ENCODE results near the gene CHDH.

CHDH gene

DNA sequence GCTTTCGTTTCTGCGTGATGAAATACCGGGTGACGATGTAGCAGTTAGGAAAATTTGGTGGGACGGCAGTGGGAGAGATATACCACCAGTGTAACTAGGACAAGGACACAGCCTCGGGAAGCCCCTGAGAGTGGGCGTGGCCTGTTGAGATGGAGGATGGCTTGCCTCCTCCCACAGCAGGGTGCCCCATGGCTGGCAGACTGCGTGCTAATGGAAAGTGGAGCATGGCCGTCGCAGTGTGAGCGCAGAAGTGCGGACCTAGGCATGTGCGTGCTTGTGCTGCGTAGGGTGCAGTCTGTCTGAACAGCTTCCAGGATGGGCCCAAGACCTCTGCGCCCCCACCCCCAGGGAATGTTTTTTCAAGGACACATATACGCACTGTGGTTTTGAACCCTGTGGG lies 56.8 kb downstream of the CHDH start:
- DNase-seq (ENCODE audit: low read depth): no peak

DNA sequence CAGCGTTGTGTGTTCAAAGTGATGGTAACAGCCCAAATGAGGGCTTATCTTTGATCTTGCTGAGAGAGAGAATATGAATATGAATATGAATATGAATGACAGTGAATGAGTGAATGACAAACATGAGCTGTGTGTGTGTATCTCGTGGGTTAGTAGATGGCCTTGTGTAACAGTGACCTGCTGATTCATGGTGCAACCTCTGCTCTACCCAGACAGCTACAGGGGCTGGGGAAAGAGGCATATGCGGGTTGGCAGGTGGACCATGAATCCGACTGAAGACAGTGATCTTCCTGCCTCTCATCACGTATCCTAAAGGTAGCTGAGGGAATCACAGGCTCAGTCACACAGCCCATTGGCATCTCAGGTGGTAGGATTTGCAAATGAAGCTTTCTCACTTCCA lies 58.2 kb downstream of the CHDH start:
- DNase-seq (ENCODE audit: low read depth): no peak

DNA sequence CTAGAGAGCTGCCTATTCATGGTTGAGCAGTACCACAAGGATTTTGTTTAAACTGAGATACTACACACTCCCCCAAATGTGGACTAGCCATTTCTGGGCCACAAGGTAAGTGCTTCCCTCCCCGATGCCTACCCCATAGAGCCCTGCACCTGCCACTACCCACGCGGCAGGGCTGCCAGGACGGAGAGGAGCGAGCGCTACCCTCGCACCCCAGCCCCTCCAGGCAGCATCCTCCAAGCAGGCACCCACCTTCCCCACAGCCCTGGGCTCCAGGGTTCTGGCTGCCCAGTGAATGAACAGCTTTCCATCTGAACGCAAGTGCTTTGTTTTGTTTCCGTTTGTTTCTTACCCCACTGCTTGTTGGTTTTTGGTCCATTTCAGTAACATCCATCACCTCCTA lies 59.2 kb downstream of the CHDH start:
- DNase-seq (ENCODE audit: low read depth): no peak

- DNase-seq (ENCODE audit: low read depth): no peak
Measured at GRCh38 chr3:53780806-53781205, 65.4 kb downstream of the CHDH start.

DNA sequence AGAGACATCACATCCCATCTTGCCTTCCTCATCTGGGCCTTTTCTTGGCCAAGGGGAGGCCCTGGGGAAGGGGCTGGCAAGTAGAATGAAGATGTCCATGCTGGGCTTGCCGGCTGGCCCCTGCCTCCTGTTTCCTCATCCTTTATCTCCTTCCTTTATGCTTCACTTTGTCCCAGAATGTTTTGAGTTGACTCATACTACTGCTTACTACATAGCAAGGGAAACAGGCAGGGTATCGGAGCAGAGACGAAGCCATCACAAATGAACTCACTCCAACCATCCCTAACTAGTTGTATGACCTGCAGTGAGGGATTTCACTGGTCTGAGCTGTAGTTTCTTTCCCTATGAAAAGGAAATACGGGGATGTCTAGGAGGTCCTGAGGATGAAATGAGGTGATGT lies 66.0 kb downstream of the CHDH start:
- no peak for DNase-seq (ENCODE audit: low read depth)

DNA sequence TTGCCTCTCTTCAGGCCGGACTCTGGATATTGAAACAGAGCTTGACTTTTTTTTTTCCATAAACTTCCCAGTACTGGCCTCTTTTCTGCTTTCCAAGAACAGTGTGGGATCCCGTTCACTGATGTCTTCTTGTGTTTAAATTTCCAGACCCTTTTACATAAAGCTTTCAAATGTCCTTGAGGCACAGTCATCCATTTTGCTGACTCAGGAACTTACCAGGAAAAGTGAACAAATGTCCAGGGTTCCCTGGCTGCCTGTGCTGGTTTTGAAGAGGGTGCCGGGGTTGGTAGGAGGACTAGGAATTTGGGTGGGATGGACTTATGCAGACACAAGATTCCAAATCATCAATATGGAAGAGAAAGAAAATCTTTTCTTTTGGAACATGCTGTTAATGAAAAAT lies 68.1 kb downstream of the CHDH start:
- DNase-seq (ENCODE audit: low read depth): no peak

DNA sequence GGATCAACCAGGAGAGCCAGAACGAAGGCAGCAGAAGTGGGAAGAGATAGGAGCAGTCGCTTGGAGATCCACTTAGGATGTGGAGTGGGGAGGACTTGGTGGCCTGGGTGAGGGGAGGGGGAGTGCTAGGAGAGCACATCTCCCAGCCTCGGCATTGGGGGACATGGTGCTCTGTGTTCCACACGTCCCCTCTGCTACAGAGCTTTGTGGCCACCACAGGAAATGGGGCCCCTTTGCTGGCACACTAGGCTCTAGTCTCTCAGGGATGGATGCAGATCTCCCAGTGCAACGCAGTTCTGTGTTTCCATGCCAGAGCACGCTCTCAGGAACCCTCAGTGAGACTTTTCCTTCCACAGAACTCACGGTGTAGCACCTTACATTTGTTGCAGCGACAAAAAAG lies 68.8 kb downstream of the CHDH start:
- DNase-seq (ENCODE audit: low read depth): no peak

GRCh38 chr3:53776494-53777101 lies 69.6 kb downstream of the CHDH start:
- DNase-seq (ENCODE audit: low read depth): no peak

DNA sequence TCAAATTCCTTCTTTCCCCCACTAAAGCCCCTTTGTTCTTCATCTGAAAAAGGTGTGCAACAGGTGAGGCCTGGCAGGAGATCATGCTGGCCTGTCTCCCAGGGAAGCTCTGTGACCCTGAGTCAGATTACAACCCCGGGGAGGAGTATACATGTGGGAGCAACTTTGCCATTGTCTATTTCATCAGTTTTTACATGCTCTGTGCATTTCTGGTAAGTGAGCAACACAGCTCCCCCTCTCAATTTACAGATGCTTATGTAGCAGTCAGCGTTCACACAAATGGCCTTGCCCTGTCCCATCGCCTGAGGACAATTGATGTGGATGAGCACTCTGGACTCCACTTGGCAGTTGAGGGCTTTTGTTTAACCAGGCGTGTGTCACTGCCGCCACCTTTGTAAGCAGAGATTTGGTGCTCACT lies 70.4 kb downstream of the CHDH start:
- DNase-seq (ENCODE audit: low read depth): no peak

DNA sequence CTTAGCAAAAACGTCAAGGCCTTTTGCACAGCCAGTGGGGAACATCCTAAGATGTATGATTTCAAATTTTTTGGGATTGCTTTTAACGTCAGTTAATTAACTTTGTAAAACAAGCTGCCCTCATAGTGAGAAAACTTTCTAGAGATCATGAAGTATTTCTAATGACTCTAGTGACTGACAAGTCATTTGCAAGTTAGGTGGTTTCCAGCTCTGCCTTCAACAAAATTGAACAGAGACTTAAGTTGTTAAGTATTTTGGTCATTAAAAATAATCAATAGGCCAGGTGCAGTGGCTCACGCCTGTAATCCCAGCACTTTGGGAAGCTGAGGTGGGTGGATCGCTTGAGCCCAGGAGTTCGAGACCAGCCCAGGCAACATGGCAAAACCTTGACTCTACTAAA lies 71.2 kb downstream of the CHDH start:
- no peak for DNase-seq (ENCODE audit: low read depth)

- DNase-seq (ENCODE audit: low read depth): no peak
Measured at GRCh38 chr3:53774414-53774813, 71.8 kb downstream of the CHDH start.

DNA sequence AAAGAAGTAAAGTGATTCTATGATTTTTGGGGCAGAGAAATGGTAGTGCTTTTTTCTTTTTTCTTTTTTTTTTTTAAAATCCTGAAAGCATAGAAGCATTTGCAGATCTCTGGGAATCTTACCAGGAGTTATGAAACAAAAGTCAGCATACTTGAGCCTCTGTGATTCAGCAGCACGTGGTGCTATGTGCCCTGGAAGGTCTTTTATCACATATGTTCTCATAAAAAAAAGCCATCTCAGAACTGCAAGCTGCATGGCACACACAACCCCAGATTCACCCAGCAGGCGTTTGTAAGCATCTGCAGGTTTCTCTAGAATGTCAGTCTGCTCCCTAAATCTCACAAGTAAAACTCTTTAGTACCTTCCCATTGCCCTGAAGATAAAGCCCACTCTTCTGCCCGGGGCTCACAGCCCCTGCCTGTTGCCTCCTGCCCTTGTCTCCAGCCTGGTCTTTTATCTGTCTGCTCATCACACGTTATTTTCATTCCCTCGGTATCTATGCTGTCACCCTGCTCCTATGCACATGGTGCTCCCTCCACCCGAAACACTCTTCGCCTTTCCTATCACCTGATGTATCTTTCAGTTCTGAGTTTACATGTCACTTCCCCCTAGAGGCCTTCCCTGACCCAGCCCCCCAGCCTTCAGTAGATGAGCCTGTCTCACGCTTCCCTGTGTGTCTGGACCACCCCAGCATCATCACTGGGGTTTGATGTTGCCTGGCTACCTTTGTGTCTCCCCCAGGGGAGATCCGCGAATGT lies 72.4 kb downstream of the CHDH start:
- DNase-seq (ENCODE audit: low read depth): no peak

GRCh38 chr3:53773021-53773436 lies 73.2 kb downstream of the CHDH start:
- DNase-seq (ENCODE audit: low read depth): no peak

GRCh38 chr3:53772562-53772961 lies 73.7 kb downstream of the CHDH start:
- DNase-seq (ENCODE audit: low read depth): no peak

- DNase-seq (ENCODE audit: low read depth): no peak
Measured at GRCh38 chr3:53768478-53769459, 77.5 kb downstream of the CHDH start.

DNA sequence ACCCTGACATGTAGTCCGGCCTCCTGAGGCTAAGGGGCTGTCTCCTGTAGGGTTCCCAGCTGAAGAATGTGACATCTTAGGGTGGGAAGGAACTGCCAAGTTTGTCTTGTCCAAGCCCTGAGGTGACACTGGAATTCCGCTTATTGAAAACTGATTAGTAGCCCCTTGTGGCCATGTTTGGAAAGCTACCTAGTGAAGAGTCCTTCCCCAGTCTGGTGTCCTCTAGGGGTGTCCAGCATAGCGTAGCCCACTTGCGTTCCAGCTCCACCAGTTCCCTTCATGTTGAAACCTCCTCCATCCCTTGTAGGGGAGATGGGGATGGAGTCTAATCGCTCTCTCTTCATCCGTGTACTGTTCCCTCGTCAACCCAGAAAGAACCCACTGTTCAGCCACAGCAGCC lies 79.5 kb downstream of the CHDH start:
- DNase-seq (ENCODE audit: low read depth): no peak

- DNase-seq (ENCODE audit: low read depth): no peak
Measured at GRCh38 chr3:53765753-53766152, 80.5 kb downstream of the CHDH start.

GRCh38 chr3:53764026-53764775 lies 82.0 kb downstream of the CHDH start:
- DNase-seq (ENCODE audit: low read depth): no peak

DNA sequence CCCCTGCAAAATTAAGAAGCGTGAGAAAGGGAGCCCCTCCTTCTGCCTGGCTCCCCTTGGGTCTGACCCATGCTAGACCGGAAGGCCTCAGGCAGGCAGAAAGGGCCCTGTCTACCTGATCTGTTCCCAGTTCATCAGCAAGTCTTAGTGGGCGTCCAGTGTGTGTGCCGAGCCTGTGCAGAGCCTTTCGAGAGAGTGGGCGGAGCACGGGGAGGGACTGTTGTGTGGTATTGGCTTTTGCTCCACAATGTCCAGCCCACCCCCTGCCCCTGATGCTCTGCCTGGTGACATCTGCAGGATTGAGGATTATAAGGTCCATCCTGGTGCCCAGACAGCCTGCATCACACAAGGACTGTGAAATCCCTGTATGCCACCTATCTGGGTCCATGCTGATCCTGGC lies 82.9 kb downstream of the CHDH start:
- DNase-seq (ENCODE audit: low read depth): no peak
